ENCODE measurements around the gene WWC2. TPM values are rescaled to one million over a fixed set of nuclear protein-coding genes. Genes with fewer than 3 reads are reported as not detected.

The WWC2 gene
- total RNA-seq, 4 donors from 2014 or later, result 28.2 to 38.5 (median 37.0) TPM

DNA sequence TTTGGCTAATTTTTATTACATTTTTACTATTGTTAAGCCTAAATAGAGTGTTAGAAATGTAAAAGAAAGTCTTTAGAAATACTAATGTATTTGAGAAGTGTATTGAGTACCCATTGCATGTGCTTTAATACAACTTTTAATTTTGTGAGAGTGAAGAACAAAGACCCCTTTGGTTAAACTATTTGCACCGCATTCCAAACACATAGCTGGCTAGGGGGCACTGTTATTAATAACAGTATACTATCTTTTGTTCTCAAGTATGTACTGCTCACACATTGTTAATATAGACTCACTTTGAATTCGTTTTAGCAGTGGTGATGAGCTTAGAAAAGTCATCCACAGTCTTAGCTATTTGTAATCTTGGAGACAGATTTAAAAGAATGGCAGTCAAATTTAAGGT is 114.9 kb downstream of the WWC2 start:
- Histone ChIP-seq H3K4me3 (no peak overlapping the region), H3K36me3 (peaks cover 0 to 5% (median 1%) of the 10 kb centered on the region in 4 donors), H3K9me3 (no peaks in the 10 kb centered on the region), H3K4me1 (no peaks in the 10 kb centered on the region), H3K27me3 (no peaks in the 10 kb centered on the region), H3K27ac (replicated peaks in 1 of 4) (no peak overlapping the region)
- 77% methylated on average over 2 of the region's 2 CpGs for whole genome bisulfite sequencing
- TF ChIP-seq EP300 (IDR thresholded peaks at IDR 0.05), result no peak
- intact Hi-C loops (cut with DNase I), result no loop called here
- DNase-seq (ENCODE audit: extremely low spot score), result no peak

DNA sequence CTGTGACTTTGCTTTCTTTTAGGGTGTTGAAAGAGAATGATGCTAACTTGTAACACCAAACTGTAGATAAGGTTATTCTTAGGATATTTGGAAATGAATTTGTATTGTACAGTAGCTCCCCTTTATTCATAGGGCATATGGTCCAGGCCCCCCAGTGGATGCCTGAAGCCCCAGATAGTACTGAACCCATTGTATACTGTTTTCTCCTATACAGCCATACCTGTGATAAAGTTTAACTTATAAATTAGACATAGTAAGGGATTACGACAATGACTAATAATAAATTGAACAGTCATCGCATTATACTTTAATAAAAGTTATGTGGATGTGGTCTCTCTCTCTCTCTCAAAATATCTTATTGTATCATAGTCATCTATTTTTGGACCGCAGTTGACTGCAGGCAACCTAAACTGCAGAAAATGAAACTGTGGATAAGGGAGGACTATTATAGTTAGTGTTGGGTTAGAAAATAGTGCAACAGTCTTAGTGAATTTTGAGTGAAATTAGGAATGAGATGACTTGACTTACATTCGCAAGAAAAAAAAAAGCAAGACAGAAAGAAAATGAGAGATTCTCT is 115.9 kb downstream of the WWC2 start:
- intact Hi-C loops (cut with DNase I), result no loop called here
- 94% methylated on average over 4 of the region's 4 CpGs for WGBS
- Histone ChIP-seq H3K36me3 (no peaks in the 10 kb centered on the region), H3K27me3 (no peaks in the 10 kb centered on the region), H3K9me3 (no peaks in the 10 kb centered on the region), H3K4me1 (peaks cover 0 to 5% (median 0%) of the 10 kb centered on the region in 4 donors), H3K27ac (replicated peaks in 1 of 4) (no peak overlapping the region), H3K4me3 (no peak overlapping the region)
- TF ChIP-seq, protein P1, sequence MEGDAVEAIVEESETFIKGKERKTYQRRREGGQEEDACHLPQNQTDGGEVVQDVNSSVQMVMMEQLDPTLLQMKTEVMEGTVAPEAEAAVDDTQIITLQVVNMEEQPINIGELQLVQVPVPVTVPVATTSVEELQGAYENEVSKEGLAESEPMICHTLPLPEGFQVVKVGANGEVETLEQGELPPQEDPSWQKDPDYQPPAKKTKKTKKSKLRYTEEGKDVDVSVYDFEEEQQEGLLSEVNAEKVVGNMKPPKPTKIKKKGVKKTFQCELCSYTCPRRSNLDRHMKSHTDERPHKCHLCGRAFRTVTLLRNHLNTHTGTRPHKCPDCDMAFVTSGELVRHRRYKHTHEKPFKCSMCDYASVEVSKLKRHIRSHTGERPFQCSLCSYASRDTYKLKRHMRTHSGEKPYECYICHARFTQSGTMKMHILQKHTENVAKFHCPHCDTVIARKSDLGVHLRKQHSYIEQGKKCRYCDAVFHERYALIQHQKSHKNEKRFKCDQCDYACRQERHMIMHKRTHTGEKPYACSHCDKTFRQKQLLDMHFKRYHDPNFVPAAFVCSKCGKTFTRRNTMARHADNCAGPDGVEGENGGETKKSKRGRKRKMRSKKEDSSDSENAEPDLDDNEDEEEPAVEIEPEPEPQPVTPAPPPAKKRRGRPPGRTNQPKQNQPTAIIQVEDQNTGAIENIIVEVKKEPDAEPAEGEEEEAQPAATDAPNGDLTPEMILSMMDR (IDR thresholded peaks at IDR 0.05), result no peak
- no peak for TF ChIP-seq POLR2AphosphoS5 (IDR thresholded peaks at IDR 0.05)
- TF ChIP-seq EP300 (IDR thresholded peaks at IDR 0.05), result no peak
- TF ChIP-seq POLR2A (IDR thresholded peaks at IDR 0.05; ENCODE audit: low read depth), result no peak
- no peak for DNase-seq (ENCODE audit: extremely low spot score)

DNA sequence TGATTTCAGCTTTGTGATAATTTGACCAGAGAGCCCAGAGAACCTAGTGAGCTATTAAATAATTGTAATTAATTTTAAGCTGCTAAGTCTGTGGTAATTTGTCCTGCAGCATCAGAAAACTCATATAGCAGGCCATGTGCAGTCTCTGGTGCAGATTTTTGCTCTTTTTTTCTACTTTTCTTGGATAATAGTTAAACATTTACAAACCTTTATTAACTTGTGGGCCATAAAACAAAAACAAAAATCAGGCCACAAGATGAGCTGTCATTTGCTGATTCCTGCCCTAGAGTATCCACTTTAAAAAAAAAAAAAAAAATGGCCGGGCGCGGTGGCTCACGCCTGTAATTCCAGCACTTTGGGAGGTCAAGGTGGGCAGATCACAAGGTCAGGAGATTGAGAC is 121.2 kb downstream of the WWC2 start:
- Histone ChIP-seq H3K4me3 (no peak overlapping the region), H3K27ac (replicated peaks in 1 of 4) (no peak overlapping the region), H3K4me1 (peaks cover 0 to 5% (median 0%) of the 10 kb centered on the region in 4 donors), H3K27me3 (no peaks in the 10 kb centered on the region), H3K36me3 (no peaks in the 10 kb centered on the region), H3K9me3 (no peaks in the 10 kb centered on the region)
- 85% methylated on average over 4 of the region's 4 CpGs for WGBS
- TF ChIP-seq EP300 (IDR thresholded peaks at IDR 0.05), result no peak
- TF ChIP-seq, protein P1 (IDR thresholded peaks at IDR 0.05), result no peak
- TF ChIP-seq POLR2AphosphoS5 (IDR thresholded peaks at IDR 0.05), result no peak
- TF ChIP-seq POLR2A (IDR thresholded peaks at IDR 0.05; ENCODE audit: low read depth), result no peak
- intact Hi-C loops (cut with DNase I), result no loop called here
- DNase-seq (ENCODE audit: extremely low spot score), result no peak

DNA sequence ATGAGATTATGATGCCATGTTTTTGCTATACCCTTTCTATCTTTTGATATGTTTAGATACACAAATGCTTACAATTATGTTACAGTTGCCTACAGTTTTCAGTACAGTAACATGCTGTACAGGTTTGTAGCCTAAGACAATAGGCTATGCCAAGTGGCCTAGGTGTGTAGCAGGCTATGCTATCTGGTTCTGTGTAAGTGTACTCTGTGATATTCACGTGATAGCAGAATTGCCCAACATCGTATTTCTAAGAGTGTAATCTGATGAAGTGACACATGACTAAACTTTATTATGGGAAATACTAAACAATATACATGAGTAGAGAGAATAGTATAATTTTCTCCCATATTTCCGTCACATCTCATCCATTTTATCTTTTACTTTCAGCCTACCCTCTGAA is 124.0 kb downstream of the WWC2 start:
- WGBS, result 95% methylated on average over 3 of the region's 3 CpGs

DNA sequence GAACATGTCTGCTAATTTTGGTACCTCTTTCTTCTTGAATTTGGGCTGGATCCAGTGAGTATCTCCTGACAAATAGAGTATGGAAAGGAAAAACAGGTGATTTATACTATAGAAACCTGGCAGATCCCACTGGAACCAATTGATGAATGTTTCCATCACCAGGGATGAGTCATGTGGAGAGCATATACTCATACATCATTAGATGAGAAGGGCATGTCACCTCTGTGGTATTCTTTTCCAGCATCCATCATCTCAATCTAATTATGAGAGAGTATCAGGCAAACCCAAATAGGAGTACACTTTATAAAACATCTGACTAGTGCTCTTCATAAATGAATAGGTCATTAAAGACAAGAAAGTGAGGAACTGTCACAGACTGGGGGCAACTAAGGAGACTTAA is 130.3 kb downstream of the WWC2 start:
- Histone ChIP-seq H3K27ac (replicated peaks in 1 of 4) (no peak overlapping the region), H3K9me3 (no peaks in the 10 kb centered on the region), H3K36me3 (peaks cover 0 to 13% (median 0%) of the 10 kb centered on the region in 4 donors), H3K4me3 (no peak overlapping the region), H3K27me3 (no peaks in the 10 kb centered on the region), H3K4me1 (no peaks in the 10 kb centered on the region)
- TF ChIP-seq POLR2AphosphoS5 (IDR thresholded peaks at IDR 0.05) (no peak), POLR2A (IDR thresholded peaks at IDR 0.05; ENCODE audit: low read depth) (no peak), EP300 (IDR thresholded peaks at IDR 0.05) (no peak)
- TF ChIP-seq, protein P1 (IDR thresholded peaks at IDR 0.05), result no peak
- no peak for DNase-seq (ENCODE audit: extremely low spot score)
- intact Hi-C loops (cut with DNase I), result no loop called here

More for the DNA sequence above, 124.0 kb downstream of the WWC2 start:
- no peak overlapping the region for H3K4me3 ChIP-seq
- peaks cover 0 to 5% (median 0%) of the 10 kb centered on the region in 4 donors for H3K36me3 ChIP-seq
- DNase-seq (ENCODE audit: extremely low spot score), result no peak
- H3K27me3 ChIP-seq, result no peaks in the 10 kb centered on the region
- H3K9me3 ChIP-seq, result no peaks in the 10 kb centered on the region
- H3K4me1 ChIP-seq, result peaks cover 0 to 5% (median 0%) of the 10 kb centered on the region in 4 donors
- H3K27ac ChIP-seq (replicated peaks in 1 of 4), result no peak overlapping the region
- TF ChIP-seq EP300 (IDR thresholded peaks at IDR 0.05) (no peak), POLR2AphosphoS5 (IDR thresholded peaks at IDR 0.05) (no peak), POLR2A (IDR thresholded peaks at IDR 0.05; ENCODE audit: low read depth) (no peak)
- TF ChIP-seq, protein P1 (IDR thresholded peaks at IDR 0.05), result no peak
- intact Hi-C loops (cut with DNase I), result no loop called here

Data from esophagus muscularis mucosa (tissue), 4 donors.